ENCODE results near the gene LARP7.

The LARP7 gene

DNA sequence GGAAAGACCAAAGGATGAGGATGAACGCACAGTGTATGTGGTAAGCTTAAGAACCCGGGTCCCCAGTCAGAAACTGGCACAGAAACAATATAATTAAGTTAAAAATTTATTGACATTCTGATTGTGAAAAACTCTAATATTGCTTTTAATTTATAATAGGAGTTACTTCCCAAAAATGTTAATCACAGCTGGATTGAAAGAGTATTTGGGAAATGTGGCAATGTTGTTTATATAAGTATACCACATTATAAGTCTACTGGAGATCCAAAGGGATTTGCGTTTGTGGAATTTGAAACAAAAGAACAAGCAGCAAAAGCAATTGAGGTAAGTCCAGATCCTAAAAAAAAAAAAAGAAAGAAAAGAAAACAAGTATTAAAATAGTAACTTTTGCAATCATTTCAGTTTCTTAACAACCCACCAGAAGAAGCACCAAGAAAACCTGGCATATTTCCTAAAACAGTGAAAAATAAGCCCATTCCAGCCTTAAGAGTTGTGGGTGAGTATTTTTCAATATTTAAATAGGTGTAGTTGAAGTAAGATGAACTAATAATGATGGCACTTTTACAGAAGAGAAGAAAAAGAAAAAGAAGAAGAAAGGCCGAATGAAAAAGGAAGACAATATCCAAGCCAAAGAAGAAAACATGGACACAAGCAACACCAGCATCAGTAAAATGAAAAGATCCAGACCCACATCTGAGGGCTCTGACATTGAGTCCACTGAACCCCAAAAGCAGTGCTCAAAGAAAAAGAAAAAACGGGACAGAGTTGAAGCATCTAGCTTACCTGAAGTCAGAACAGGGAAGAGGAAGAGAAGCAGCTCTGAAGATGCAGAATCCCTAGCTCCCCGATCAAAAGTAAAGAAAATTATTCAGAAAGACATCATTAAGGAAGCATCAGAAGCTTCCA, 9.9 kb downstream of the LARP7 start:
- H2BK15ac ChIP-seq (ENCODE audit: low read depth, poor library complexity, severe bottlenecking) = no peak overlapping the region
- H3K4me3 ChIP-seq (ENCODE audit: insufficient read depth in 1 of 2, low read depth in 1 of 2, low read length in 2 of 2) = no peak overlapping the region
- no peak overlapping the region for H2BK5ac ChIP-seq (ENCODE audit: low read depth, low read length, poor library complexity, severe bottlenecking)
- no peak overlapping the region for H3K18ac ChIP-seq (ENCODE audit: low read depth in 1 of 2, low read length in 2 of 2)
- no peak overlapping the region for H3K4me2 ChIP-seq (ENCODE audit: low read length, poor library complexity, severe bottlenecking)
- no peak overlapping the region for H4K8ac ChIP-seq (ENCODE audit: low read length)
- no peak overlapping the region for H2AK5ac ChIP-seq (ENCODE audit: low read length, severe bottlenecking)
- H2BK12ac ChIP-seq (ENCODE audit: low read length in 2 of 2) = no peak overlapping the region
- H3K79me1 ChIP-seq (replicated peaks; ENCODE audit: low read length, poor library complexity, severe bottlenecking) = peaks cover 12% of the 10 kb centered on the region
- H3K4me1 ChIP-seq (ENCODE audit: control insufficient read depth, insufficient read depth, low read depth, low read length) = no peaks in the 10 kb centered on the region
- peaks cover 7 to 83% of the 10 kb centered on the region in 2 experiments for H3K36me3 ChIP-seq (ENCODE audit: control insufficient read depth in 1 of 2, insufficient read depth in 2 of 2, low read depth in 1 of 2, low read length in 2 of 2)
- no peak overlapping the region for H3K27ac ChIP-seq (ENCODE audit: low read length, poor library complexity, severe bottlenecking)
- H3K9ac ChIP-seq (ENCODE audit: low read length) = no peak overlapping the region
- no peak overlapping the region for H2AFZ ChIP-seq (ENCODE audit: low read depth, low read length)
- H4K91ac ChIP-seq (ENCODE audit: low read length) = no peak overlapping the region
- H2BK120ac ChIP-seq (ENCODE audit: low read depth, low read length) = no peak overlapping the region
- H3K4ac ChIP-seq (ENCODE audit: low read depth in 1 of 2, low read length in 2 of 2) = no peak overlapping the region
- no peaks in the 10 kb centered on the region for H3K27me3 ChIP-seq (ENCODE audit: control insufficient read depth in 1 of 2, insufficient read depth in 1 of 2, low read length in 2 of 2)
- H3K23ac ChIP-seq (ENCODE audit: low read length in 2 of 2) = no peak overlapping the region
- H3K9me3 ChIP-seq (ENCODE audit: control insufficient read depth, low read length) = no peaks in the 10 kb centered on the region
- H3K14ac ChIP-seq (ENCODE audit: low read length in 2 of 2) = no peak overlapping the region
- 64% methylated on average over 2 of the region's 6 CpGs for WGBS
- DNase-seq = no peak

DNA sequence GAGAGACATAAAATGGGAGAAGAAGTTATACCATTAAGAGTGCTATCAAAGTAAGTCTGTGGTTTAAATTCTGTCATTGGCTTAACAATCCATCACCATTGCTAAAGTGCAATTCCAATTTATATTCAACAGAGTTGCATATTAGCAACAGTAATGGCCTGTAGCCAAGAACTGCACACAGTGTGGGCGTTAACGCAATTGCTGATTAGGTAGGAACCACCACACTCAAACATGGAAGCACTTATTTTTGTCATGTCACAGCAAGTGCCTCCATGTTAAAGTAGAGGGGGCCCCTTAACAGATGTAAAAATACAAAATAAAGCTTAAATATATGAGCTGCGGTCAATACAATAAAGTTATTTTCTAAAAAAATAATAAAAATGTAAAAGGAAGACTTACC, 10.8 kb downstream of the LARP7 start:
- no peak overlapping the region for H3K27ac ChIP-seq (ENCODE audit: low read length, poor library complexity, severe bottlenecking)
- WGBS = 83% methylated on average over 2 of the region's 3 CpGs
- no peak overlapping the region for H3K23ac ChIP-seq (ENCODE audit: low read length in 2 of 2)
- no peak overlapping the region for H2BK120ac ChIP-seq (ENCODE audit: low read depth, low read length)
- H2AFZ ChIP-seq (ENCODE audit: low read depth, low read length) = no peak overlapping the region
- H3K4me1 ChIP-seq (ENCODE audit: control insufficient read depth, insufficient read depth, low read depth, low read length) = no peaks in the 10 kb centered on the region
- H3K4me2 ChIP-seq (ENCODE audit: low read length, poor library complexity, severe bottlenecking) = no peak overlapping the region
- no peak overlapping the region for H4K8ac ChIP-seq (ENCODE audit: low read length)
- H3K9ac ChIP-seq (ENCODE audit: low read length) = no peak overlapping the region
- no peak for DNase-seq
- H3K9me3 ChIP-seq (ENCODE audit: control insufficient read depth, low read length) = no peaks in the 10 kb centered on the region
- no peak overlapping the region for H2BK15ac ChIP-seq (ENCODE audit: low read depth, poor library complexity, severe bottlenecking)
- no peak overlapping the region for H2BK5ac ChIP-seq (ENCODE audit: low read depth, low read length, poor library complexity, severe bottlenecking)
- H2AK5ac ChIP-seq (ENCODE audit: low read length, severe bottlenecking) = no peak overlapping the region
- H3K4me3 ChIP-seq (ENCODE audit: insufficient read depth in 1 of 2, low read depth in 1 of 2, low read length in 2 of 2) = no peak overlapping the region
- H3K18ac ChIP-seq (ENCODE audit: low read depth in 1 of 2, low read length in 2 of 2) = no peak overlapping the region
- H3K27me3 ChIP-seq (ENCODE audit: control insufficient read depth in 1 of 2, insufficient read depth in 1 of 2, low read length in 2 of 2) = no peaks in the 10 kb centered on the region
- H3K4ac ChIP-seq (ENCODE audit: low read depth in 1 of 2, low read length in 2 of 2) = no peak overlapping the region
- H3K79me1 ChIP-seq (replicated peaks; ENCODE audit: low read length, poor library complexity, severe bottlenecking) = peaks cover 6% of the 10 kb centered on the region
- H3K36me3 ChIP-seq (ENCODE audit: control insufficient read depth in 1 of 2, insufficient read depth in 2 of 2, low read depth in 1 of 2, low read length in 2 of 2) = peaks cover 7 to 81% of the 10 kb centered on the region in 2 experiments
- H3K14ac ChIP-seq (ENCODE audit: low read length in 2 of 2) = no peak overlapping the region
- no peak overlapping the region for H2BK12ac ChIP-seq (ENCODE audit: low read length in 2 of 2)
- H4K91ac ChIP-seq (ENCODE audit: low read length) = no peak overlapping the region

DNA sequence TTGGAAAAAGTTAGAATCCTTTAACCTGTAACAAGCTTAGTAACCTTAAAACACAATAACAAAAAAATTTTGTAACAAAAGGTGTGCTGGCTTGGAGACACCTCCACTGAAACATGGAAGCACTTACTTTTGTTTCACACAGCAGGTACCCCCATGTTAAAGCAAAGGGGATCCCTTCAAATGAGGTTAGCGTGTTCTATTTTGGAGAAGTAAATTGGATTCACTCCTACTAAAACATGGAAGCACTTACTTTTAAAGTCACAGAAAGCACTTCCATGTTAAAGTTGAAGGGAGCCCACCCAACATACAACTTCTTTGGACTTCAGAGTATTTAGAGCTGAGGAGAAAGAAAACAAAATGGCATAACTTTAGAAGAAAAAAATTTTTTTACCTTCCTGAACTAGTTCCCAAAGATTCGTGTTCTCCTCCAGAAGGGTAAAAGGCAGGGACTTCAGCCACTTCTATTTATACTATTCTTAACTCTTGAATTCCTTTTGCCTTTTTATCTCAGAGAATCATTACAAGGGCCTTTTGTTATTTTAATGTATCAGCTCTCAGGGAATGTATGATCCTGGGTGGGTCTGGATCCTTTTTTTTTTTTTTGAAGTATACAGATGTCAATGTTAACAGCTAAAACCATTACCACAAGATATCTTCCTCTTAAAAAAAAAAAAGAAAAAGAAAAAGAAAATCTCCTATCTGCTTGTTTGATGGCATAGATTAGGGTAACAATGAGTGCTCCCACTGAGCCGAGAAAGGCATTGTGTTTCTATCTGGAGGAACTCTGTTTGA, 11.5 kb downstream of the LARP7 start:
- H2BK5ac ChIP-seq (ENCODE audit: low read depth, low read length, poor library complexity, severe bottlenecking) = no peak overlapping the region
- no peak overlapping the region for H2BK120ac ChIP-seq (ENCODE audit: low read depth, low read length)
- H3K14ac ChIP-seq (ENCODE audit: low read length in 2 of 2) = no peak overlapping the region
- H3K23ac ChIP-seq (ENCODE audit: low read length in 2 of 2) = no peak overlapping the region
- H3K4me2 ChIP-seq (ENCODE audit: low read length, poor library complexity, severe bottlenecking) = no peak overlapping the region
- peaks cover 11 to 85% of the 10 kb centered on the region in 2 experiments for H3K36me3 ChIP-seq (ENCODE audit: control insufficient read depth in 1 of 2, insufficient read depth in 2 of 2, low read depth in 1 of 2, low read length in 2 of 2)
- H3K79me1 ChIP-seq (replicated peaks; ENCODE audit: low read length, poor library complexity, severe bottlenecking) = peaks cover 3% of the 10 kb centered on the region
- no peak overlapping the region for H2AK5ac ChIP-seq (ENCODE audit: low read length, severe bottlenecking)
- no peak overlapping the region for H2AFZ ChIP-seq (ENCODE audit: low read depth, low read length)
- no peaks in the 10 kb centered on the region for H3K4me1 ChIP-seq (ENCODE audit: control insufficient read depth, insufficient read depth, low read depth, low read length)
- 71% methylated on average over 2 of the region's 3 CpGs for WGBS
- H3K27ac ChIP-seq (ENCODE audit: low read length, poor library complexity, severe bottlenecking) = no peak overlapping the region
- H4K91ac ChIP-seq (ENCODE audit: low read length) = no peak overlapping the region
- peak overlapping the region; percentile 41 for H3K9ac ChIP-seq (ENCODE audit: low read length)
- no peak overlapping the region for H4K8ac ChIP-seq (ENCODE audit: low read length)
- H2BK12ac ChIP-seq (ENCODE audit: low read length in 2 of 2) = no peak overlapping the region
- H3K27me3 ChIP-seq (ENCODE audit: control insufficient read depth in 1 of 2, insufficient read depth in 1 of 2, low read length in 2 of 2) = no peaks in the 10 kb centered on the region
- H3K4me3 ChIP-seq (ENCODE audit: insufficient read depth in 1 of 2, low read depth in 1 of 2, low read length in 2 of 2) = no peak overlapping the region
- no peak overlapping the region for H2BK15ac ChIP-seq (ENCODE audit: low read depth, poor library complexity, severe bottlenecking)
- no peak overlapping the region for H3K18ac ChIP-seq (ENCODE audit: low read depth in 1 of 2, low read length in 2 of 2)
- H3K9me3 ChIP-seq (ENCODE audit: control insufficient read depth, low read length) = no peaks in the 10 kb centered on the region
- DNase-seq = no peak
- H3K4ac ChIP-seq (ENCODE audit: low read depth in 1 of 2, low read length in 2 of 2) = no peak overlapping the region

DNA sequence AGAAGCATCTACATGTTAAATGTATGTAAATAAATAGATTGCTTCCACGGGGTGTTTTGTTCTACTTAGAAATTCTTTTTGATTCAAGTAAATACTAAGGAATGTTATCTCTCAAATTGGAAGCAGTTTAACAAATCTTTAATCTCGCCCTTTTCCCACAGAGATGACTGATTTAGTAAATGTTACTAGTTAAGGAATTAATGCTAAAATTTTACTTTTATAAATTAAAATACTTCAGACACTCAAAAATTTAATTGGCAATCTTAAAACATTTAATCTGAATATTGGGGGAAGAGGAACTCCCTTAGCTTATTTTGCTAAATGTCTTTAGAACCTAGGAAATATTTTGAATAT, 12.1 kb downstream of the LARP7 start:
- H3K27ac ChIP-seq (ENCODE audit: low read length, poor library complexity, severe bottlenecking) = no peak overlapping the region
- H2BK15ac ChIP-seq (ENCODE audit: low read depth, poor library complexity, severe bottlenecking) = no peak overlapping the region
- no peak overlapping the region for H3K4me3 ChIP-seq (ENCODE audit: insufficient read depth in 1 of 2, low read depth in 1 of 2, low read length in 2 of 2)
- no peaks in the 10 kb centered on the region for H3K4me1 ChIP-seq (ENCODE audit: control insufficient read depth, insufficient read depth, low read depth, low read length)
- no peak overlapping the region for H3K4ac ChIP-seq (ENCODE audit: low read depth in 1 of 2, low read length in 2 of 2)
- no peak overlapping the region for H3K23ac ChIP-seq (ENCODE audit: low read length in 2 of 2)
- H4K91ac ChIP-seq (ENCODE audit: low read length) = no peak overlapping the region
- no peak overlapping the region for H2BK5ac ChIP-seq (ENCODE audit: low read depth, low read length, poor library complexity, severe bottlenecking)
- no peak overlapping the region for H2AFZ ChIP-seq (ENCODE audit: low read depth, low read length)
- H3K9me3 ChIP-seq (ENCODE audit: control insufficient read depth, low read length) = no peaks in the 10 kb centered on the region
- no peak overlapping the region for H3K18ac ChIP-seq (ENCODE audit: low read depth in 1 of 2, low read length in 2 of 2)
- peaks cover 14 to 91% of the 10 kb centered on the region in 2 experiments for H3K36me3 ChIP-seq (ENCODE audit: control insufficient read depth in 1 of 2, insufficient read depth in 2 of 2, low read depth in 1 of 2, low read length in 2 of 2)
- H2BK12ac ChIP-seq (ENCODE audit: low read length in 2 of 2) = no peak overlapping the region
- no peak overlapping the region for H3K4me2 ChIP-seq (ENCODE audit: low read length, poor library complexity, severe bottlenecking)
- no peak overlapping the region for H3K14ac ChIP-seq (ENCODE audit: low read length in 2 of 2)
- no peak overlapping the region for H2BK120ac ChIP-seq (ENCODE audit: low read depth, low read length)
- H3K27me3 ChIP-seq (ENCODE audit: control insufficient read depth in 1 of 2, insufficient read depth in 1 of 2, low read length in 2 of 2) = no peaks in the 10 kb centered on the region
- peak overlapping the region; percentile 41 for H3K9ac ChIP-seq (ENCODE audit: low read length)
- peaks cover 1% of the 10 kb centered on the region for H3K79me1 ChIP-seq (replicated peaks; ENCODE audit: low read length, poor library complexity, severe bottlenecking)
- no peak overlapping the region for H4K8ac ChIP-seq (ENCODE audit: low read length)
- no CpG with 5 or more reads among the region's 2 CpGs for WGBS
- DNase-seq = no peak
- no peak overlapping the region for H2AK5ac ChIP-seq (ENCODE audit: low read length, severe bottlenecking)
